GM12878 (cell line): ENCODE measurements around the gene VIP.

ENCODE experiments used
- CTCF ChIP-seq, 3 experiments: IDR thresholded peaks in 2 of 3; conservative IDR thresholded peaks in 1 of 3; 2 replicates each; pipeline ENCODE4 v1.5.1; 2011; ENCODE audit warnings: low read depth in 3 of 3, low read length in 3 of 3, mild to moderate bottlenecking in 3 of 3, control low read depth in 2 of 3, moderate library complexity in 2 of 3, inconsistent platforms in 1 of 3, mixed read lengths in 1 of 3; ENCODE audit not compliant: control insufficient read depth in 2 of 3, insufficient read depth in 1 of 3; ENCODE audit errors: extremely low read depth in 1 of 3
- POLR2A ChIP-seq: IDR thresholded peaks from 2 replicates; pipeline ENCODE4 v1.6.1; 2011; ENCODE audit warnings: low read depth, mild to moderate bottlenecking, low read length

DNA sequence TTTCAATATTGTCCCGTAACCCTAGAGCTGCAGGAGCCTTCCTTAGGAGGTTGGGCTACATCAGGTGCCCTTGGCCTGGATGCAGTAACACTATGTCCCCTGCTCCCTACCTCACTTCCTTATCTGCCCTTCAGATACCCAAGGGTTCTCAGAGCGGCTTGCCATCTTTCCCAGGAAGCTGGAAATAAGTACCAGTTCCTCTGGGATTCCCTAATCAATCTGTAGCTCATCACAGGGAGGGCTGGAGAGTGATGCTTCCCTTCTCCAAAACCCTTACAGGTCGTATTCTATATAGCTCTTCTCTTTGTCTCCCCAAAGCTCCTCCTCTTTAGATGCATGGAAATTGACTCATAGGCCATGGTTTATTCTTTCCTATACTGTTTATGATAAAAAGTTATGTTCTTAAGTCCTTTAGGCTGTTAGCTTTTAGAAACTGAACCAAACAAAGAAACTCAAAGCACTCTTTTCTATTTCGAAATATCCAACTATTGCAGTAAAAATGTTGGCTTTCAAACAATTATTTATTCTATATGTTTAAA is 48.7 kb upstream of the VIP start:
- no peak for TF ChIP-seq CTCF (IDR thresholded peaks at IDR 0.05 in 2 of 3, conservative IDR thresholded peaks at IDR 0.05 in 1 of 3; ENCODE audit: control insufficient read depth in 2 of 3, extremely low read depth in 1 of 3, insufficient read depth in 1 of 3, low read depth in 3 of 3, low read length in 3 of 3)
- no peak for TF ChIP-seq POLR2A
